Osteocyte (in vitro differentiated cells): ENCODE measurements around the gene LCE1C. TPM values are rescaled to one million over a fixed set of nuclear protein-coding genes. Genes with fewer than 3 reads are reported as not detected.

Experiments used
- DNase-seq: peaks from one replicate; pipeline ENCODE4 v3.0.0; 2021; ENCODE audit warnings: mixed read lengths; ENCODE audit not compliant: unreplicated experiment; ENCODE audit errors: extremely low spot score
- H3K27ac Mint-ChIP-seq: one replicate; pipeline ENCODE4 v1.8.0; 2021; ENCODE audit warnings: mild to moderate bottlenecking, mixed read lengths; ENCODE audit not compliant: unreplicated experiment
- H3K27me3 Mint-ChIP-seq: one replicate; pipeline ENCODE4 v1.8.0; 2021; ENCODE audit warnings: mixed read lengths; ENCODE audit not compliant: unreplicated experiment
- H3K36me3 Mint-ChIP-seq: one replicate; pipeline ENCODE4 v1.8.0; 2021; ENCODE audit warnings: mixed read lengths; ENCODE audit not compliant: unreplicated experiment
- H3K4me1 Mint-ChIP-seq: one replicate; pipeline ENCODE4 v1.8.0; 2021; ENCODE audit warnings: mixed read lengths; ENCODE audit not compliant: unreplicated experiment
- H3K4me3 Mint-ChIP-seq: one replicate; pipeline ENCODE4 v1.8.0; 2021; ENCODE audit warnings: mild to moderate bottlenecking, moderate library complexity, mixed read lengths; ENCODE audit not compliant: unreplicated experiment
- H3K9me3 Mint-ChIP-seq: one replicate; pipeline ENCODE4 v1.8.0; 2021; ENCODE audit warnings: mixed read lengths; ENCODE audit not compliant: unreplicated experiment
- total RNA-seq: library from RNA; stranded (reverse); gene quantifications from 2 replicates; pipeline ENCODE4 v1.2.1, GENCODE V29; 2021
- TF ChIP-seq, protein P1 (sequence below): fragments of 200-600 bp; sonication (generic); IDR thresholded peaks from 2 replicates; pipeline ENCODE4 v1.5.0; 2021; ENCODE audit warnings: antibody characterized with exemption, mild to moderate bottlenecking, moderate library complexity

LCE1C gene
- total RNA-seq, 1 donor from 2014 or later: not detected

DNA sequence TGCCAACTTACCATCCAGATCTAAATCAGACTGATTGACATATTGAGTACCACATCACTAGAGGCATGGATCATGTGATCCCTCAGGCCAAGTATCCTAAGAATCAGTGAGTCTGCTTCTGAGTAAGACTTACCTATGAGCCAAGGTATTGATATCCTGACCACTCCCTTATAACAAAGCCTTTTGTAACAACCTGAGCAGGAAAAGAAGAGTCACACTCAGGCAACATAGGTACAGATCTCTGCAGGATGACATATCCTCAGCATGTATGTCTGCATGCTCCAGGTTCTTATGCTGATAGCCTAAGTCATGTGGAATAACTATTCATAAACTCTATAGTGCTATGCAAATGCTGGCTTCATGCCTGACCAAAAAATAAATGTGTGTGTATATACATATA lies 18.5 kb upstream of the LCE1C start:
- no peak overlapping the region for H3K4me3 Mint-ChIP-seq
- DNase-seq: no peak
- H3K27me3 Mint-ChIP-seq: no peaks in the 10 kb centered on the region
- H3K9me3 Mint-ChIP-seq: peaks cover 4% of the 10 kb centered on the region
- no peaks in the 10 kb centered on the region for H3K36me3 Mint-ChIP-seq
- no peak overlapping the region for H3K27ac Mint-ChIP-seq
- no peaks in the 10 kb centered on the region for H3K4me1 Mint-ChIP-seq
- TF ChIP-seq, protein P1, sequence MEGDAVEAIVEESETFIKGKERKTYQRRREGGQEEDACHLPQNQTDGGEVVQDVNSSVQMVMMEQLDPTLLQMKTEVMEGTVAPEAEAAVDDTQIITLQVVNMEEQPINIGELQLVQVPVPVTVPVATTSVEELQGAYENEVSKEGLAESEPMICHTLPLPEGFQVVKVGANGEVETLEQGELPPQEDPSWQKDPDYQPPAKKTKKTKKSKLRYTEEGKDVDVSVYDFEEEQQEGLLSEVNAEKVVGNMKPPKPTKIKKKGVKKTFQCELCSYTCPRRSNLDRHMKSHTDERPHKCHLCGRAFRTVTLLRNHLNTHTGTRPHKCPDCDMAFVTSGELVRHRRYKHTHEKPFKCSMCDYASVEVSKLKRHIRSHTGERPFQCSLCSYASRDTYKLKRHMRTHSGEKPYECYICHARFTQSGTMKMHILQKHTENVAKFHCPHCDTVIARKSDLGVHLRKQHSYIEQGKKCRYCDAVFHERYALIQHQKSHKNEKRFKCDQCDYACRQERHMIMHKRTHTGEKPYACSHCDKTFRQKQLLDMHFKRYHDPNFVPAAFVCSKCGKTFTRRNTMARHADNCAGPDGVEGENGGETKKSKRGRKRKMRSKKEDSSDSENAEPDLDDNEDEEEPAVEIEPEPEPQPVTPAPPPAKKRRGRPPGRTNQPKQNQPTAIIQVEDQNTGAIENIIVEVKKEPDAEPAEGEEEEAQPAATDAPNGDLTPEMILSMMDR: no peak

DNA sequence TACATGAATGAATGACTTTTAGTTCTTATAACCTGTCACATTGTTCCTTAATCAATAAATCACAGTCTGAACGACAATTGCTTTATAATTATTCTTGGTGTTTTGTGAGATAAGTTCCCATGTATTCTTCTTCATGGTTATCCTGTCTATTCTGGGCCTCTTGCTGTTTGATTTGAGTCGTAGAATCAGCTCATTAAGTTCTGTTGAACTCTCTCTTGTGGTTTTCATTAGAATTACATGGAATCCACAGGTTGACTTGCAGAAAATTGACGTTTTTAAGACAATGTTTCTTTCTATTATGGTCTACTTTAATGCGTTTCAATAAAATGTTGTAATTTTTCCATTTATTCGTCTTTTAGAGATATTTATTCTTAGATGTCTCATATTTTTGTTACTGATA lies 16.8 kb upstream of the LCE1C start:
- Mint-ChIP-seq H3K4me3 (no peak overlapping the region), H3K27me3 (no peaks in the 10 kb centered on the region), H3K4me1 (no peaks in the 10 kb centered on the region), H3K9me3 (no peaks in the 10 kb centered on the region), H3K27ac (no peak overlapping the region), H3K36me3 (no peaks in the 10 kb centered on the region)
- no peak for DNase-seq
- TF ChIP-seq, protein P1: no peak

GRCh38 chr1:152817309-152817708 lies 10.9 kb upstream of the LCE1C start:
- no peak for DNase-seq
- TF ChIP-seq, protein P1: no peak
- Mint-ChIP-seq H3K27me3 (no peaks in the 10 kb centered on the region), H3K4me1 (no peaks in the 10 kb centered on the region), H3K9me3 (peaks cover 4% of the 10 kb centered on the region), H3K27ac (no peak overlapping the region), H3K36me3 (no peaks in the 10 kb centered on the region), H3K4me3 (no peak overlapping the region)

- Mint-ChIP-seq H3K9me3 (peaks cover 4% of the 10 kb centered on the region), H3K36me3 (no peaks in the 10 kb centered on the region), H3K27me3 (no peaks in the 10 kb centered on the region), H3K27ac (no peak within 1 kb of the TSS), H3K4me3 (no peak within 1 kb of the TSS), H3K4me1 (no peaks in the 10 kb centered on the region)
- TF ChIP-seq, protein P1: no peak
- DNase-seq: no peak
Measured at GRCh38 chr1:152811671-152812070, 5.2 kb upstream of the LCE1C start, which contains the start of gene LCE1B. Gene LCE1B (plus strand): TSS chr1:152811971. CDS start chr1:152812447, 476 bp downstream.

DNA sequence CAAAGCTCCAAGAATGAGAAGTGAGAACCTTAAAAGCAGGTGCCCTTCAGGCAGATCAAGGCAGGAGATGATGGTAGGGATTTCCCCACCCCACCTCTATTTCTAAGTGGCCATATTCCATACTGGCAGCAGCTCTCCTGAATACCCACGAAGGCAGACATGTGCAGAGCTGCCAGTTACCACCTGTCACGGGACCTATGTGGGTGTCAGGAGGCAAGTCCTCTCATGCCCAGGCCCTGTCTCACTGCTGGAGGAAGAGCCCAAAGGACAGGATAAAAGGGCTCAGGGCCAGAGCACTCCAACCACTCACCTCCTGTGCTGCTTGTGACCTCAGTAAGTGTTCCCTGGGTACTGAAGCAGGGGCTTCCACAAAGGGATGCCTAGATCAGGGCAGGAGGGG lies 4.6 kb upstream of the LCE1C start:
- no peak overlapping the region for H3K4me3 Mint-ChIP-seq
- TF ChIP-seq, protein P1: no peak
- H3K9me3 Mint-ChIP-seq: peaks cover 4% of the 10 kb centered on the region
- no peaks in the 10 kb centered on the region for H3K4me1 Mint-ChIP-seq
- DNase-seq: no peak
- H3K27ac Mint-ChIP-seq: no peak overlapping the region
- H3K36me3 Mint-ChIP-seq: no peaks in the 10 kb centered on the region
- H3K27me3 Mint-ChIP-seq: no peaks in the 10 kb centered on the region
